GM13976 (cell line): ENCODE results near the gene ARHGEF7.

Source experiments
- DNase-seq: peaks from one replicate; pipeline ENCODE4 v3.0.0; 2012; ENCODE audit warnings: low spot score
- CTCF ChIP-seq: IDR thresholded peaks from 2 replicates; pipeline ENCODE4 v1.5.1; 2012; ENCODE audit warnings: borderline replicate concordance, mild to moderate bottlenecking; ENCODE audit not compliant: insufficient read depth; ENCODE audit errors: extremely low read depth, missing control alignments, control extremely low read depth
- in situ Hi-C: fragments of 300-500 bp; cut with MboI; formaldehyde crosslinking; loops from one replicate; pipeline ENCODE4 v1.12.0; 2022; ENCODE audit warnings: low sequenced_read_pairs, mixed read lengths, inconsistent platforms; ENCODE audit not compliant: unreplicated experiment

Gene ARHGEF7

GRCh38 chr13:111140562-111141105 lies 25.5 kb downstream of the ARHGEF7 start:
- no peak for DNase-seq
- no peak for TF ChIP-seq CTCF
- in situ Hi-C loops: no loop called here

DNA sequence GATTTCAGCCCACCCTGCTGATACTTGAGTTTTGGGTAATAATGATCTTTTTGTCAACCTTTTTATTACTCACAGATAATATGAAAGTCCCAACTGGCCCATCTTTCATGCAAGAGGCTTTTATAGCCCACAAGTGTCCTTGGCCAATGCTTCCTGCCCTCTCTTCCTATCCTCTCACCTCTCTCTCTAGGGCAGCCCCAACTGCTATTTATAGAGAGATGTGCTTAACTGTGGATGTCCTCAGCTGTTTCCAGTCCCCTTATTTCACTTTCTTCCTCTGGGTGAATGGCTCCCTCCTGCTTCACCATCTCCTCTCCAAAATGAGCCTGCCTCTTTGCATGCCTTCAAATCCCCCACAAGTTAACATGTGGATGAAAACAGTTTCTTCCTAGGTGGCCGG lies 27.4 kb downstream of the ARHGEF7 start:
- in situ Hi-C loops: no loop called here
- DNase-seq: no peak
- no peak for TF ChIP-seq CTCF

DNA sequence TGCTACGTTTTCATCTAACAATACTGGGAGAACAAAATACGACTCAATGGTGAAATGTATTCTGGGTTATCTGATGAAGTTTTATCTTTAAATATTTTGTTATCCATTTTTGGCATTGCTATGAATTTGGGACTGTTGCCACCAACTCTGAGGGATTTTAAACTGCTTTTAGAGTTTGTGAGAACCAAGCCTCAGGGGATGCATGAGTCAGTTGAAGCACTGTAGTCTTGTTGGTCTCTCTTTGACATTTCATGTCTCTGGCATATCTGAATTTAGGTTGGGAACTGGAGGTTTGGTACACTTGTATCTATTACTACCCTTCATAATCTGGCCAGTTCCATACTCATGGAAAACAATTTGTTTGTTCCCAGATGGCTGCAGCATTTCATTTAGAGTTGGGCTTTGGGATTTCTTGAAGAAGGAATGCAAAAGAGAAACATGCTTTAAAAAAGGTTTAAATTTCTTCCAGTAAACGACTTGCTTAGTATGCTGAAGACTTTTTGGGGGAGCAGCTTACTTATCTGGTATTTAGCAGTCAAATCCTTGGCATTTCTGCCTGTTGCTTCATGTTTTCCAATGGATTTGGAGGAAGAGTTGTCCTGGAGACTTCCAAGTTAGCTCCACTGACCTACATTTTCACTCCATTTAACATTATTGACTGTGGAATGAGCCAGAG lies 28.9 kb downstream of the ARHGEF7 start:
- no peak for TF ChIP-seq CTCF

GRCh38 chr13:111145071-111145470 lies 30.0 kb downstream of the ARHGEF7 start:
- DNase-seq: no peak
- in situ Hi-C loops: no loop called here
- TF ChIP-seq CTCF: no peak

More for the DNA sequence above, 28.9 kb downstream of the ARHGEF7 start:
- no peak for DNase-seq
- in situ Hi-C loops: no loop called here

- no peak for TF ChIP-seq CTCF
- in situ Hi-C loops: no loop called here
- DNase-seq: no peak
These were observed 30.4 kb downstream of the ARHGEF7 start for GRCh38 chr13:111145506-111145905.

GRCh38 chr13:111152844-111153243 lies 37.7 kb downstream of the ARHGEF7 start:
- no peak for DNase-seq
- in situ Hi-C loops: no loop called here
- no peak for TF ChIP-seq CTCF
